NCI-H146 (cell line): ENCODE measurements around the gene AP2S1.
A peak's percentile ranks its signal among the peaks of the same experiment; 100 is the strongest.
"Not testable (repeated sequence)": the region's sequence is repeated elsewhere in the genome, so short reads cannot be mapped to it uniquely, and the experiment has no call there.

Source experiments
- DNase-seq: peaks from one replicate; lab custom pipeline; 2025; lab: John Stamatoyannopoulos, UW

The AP2S1 gene

DNA sequence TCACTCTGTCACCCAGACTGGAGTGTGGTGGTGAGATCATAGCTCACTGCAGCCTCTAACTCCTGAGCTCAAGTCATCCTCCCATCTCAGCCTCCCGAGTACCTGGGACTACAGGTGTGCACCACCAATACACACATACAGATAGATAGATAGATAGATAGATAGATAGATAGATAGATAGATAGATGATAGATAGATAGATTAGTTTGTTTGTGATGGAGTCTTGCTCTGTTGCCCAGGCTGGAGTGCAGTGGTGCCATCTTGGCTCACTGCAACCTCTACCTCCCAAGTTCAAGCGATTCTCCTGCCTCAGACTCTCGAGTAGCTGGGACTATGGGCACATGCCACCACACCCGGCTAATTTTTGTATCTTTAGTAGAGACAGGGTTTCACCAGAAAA lies 46.2 kb downstream of the AP2S1 start:
- not testable (repeated sequence) for DNase-seq

GRCh38 chr19:46803555-46803954 lies 47.1 kb downstream of the AP2S1 start:
- DNase-seq, result no peak

GRCh38 chr19:46802152-46802551 lies 48.5 kb downstream of the AP2S1 start:
- no peak for DNase-seq

DNA sequence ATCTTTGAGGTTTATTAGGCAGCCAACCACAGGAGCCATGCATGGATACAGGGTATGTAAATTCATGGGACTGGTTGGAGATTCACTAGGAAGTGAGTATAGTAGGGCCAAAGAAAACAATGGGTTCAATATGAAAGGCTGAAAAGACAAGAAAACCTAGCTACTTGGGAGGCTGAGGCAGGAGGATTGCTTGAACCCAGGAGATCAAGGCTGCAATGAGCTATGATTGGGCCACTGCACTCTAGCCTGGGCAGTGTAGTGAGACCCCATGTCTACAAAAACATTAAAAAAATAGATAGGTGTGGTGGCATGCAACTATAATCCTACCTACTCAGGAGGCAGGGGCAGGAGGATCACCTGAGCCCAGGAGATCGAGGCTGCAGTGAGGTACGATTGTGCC lies 51.9 kb downstream of the AP2S1 start:
- no peak for DNase-seq

GRCh38 chr19:46797881-46798280 lies 52.8 kb downstream of the AP2S1 start:
- DNase-seq, result no peak

GRCh38 chr19:46791944-46792343 lies 58.7 kb downstream of the AP2S1 start:
- DNase-seq, result peak; percentile 20

DNA sequence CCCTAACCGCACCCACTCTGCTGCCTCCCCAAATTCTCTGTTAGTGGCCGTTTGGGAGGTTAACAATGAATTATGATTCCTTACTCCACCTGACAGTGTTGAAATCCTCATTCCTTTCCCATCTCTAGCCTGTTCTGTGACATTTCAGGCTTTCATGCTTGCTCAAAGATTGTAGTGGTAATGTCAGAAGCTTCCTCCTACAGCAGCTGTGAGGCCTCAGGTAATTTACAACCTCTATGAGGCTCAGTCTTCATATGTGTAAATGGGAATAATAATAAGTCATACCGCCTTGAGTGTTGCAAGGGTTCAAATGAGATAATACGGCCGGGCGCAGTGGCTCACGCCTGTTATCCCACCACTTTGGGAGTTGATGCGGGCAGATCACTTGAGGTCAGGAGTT lies 61.3 kb downstream of the AP2S1 start:
- DNase-seq, result no peak

DNA sequence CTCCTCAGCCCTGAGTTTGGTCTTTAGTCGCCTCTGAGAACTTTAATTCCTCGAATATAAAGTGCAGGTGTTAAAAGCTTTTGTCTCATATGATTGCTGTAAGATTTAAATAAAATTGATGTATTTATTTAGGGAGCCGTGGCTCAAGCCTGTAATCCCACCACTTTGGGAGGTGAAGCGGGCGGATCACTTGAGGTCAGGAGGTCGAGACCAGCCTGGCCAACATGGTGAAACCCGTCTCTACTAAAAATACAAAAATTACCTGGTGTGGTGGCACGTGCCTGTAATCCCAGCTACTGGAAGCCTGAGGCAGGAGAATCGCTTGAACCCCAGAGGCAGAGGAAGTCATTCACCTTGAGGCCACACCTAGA lies 61.7 kb downstream of the AP2S1 start:
- no peak for DNase-seq

GRCh38 chr19:46788262-46788967 lies 62.2 kb downstream of the AP2S1 start, which contains the start of gene SLC1A5:
SLC1A5 (minus strand) TSS chr19:46788594; CDS start chr19:46787965, 629 bp downstream.
- peak; percentile 96 for DNase-seq
